Panc1 (cell line): ENCODE results near the gene TLE3. TPM values are rescaled to one million over a fixed set of nuclear protein-coding genes. Genes with fewer than 3 reads are reported as not detected.

Source experiments
- ATAC-seq: fragments of 200-7000 bp; cut with Tn5 transposase; 2 replicates; pipeline ENCODE4 v1.9.1; 2020; ENCODE audit warnings: mild to moderate bottlenecking, moderate library complexity
- BruUV-seq: library from RNA; stranded (reverse); fragments of 400-500 nt; replicated peaks from 2 replicates; lab custom pipeline; 2021; lab: Mats Ljungman, UMichigan
- CTCF ChIA-PET: fragments of 300-600 bp; sonication (Branson Sonifier 250); formaldehyde crosslinking; loops from one replicate; lab custom pipeline; 2022; ENCODE audit warnings: antibody characterized with exemption; lab: Charles Lee
- POLR2A ChIA-PET: fragments of 300-600 bp; sonication (Branson Sonifier 250); formaldehyde crosslinking; loops from one replicate; lab custom pipeline; 2022; ENCODE audit warnings: antibody characterized with exemption; lab: Charles Lee
- DNase-seq: peaks from one replicate; pipeline ENCODE4 v3.0.0-alpha.2; 2010; ENCODE audit warnings: low read depth, low spot score
- H3K27ac ChIP-seq: 2 replicates; pipeline ENCODE4 v1.5.1; 2011; ENCODE audit warnings: mild to moderate bottlenecking, low read length, inconsistent platforms
- H3K27me3 ChIP-seq: fragments of 200-500 bp; sonication (Bioruptor generic); 2 replicates; pipeline ENCODE4 v1.6.0; 2014; ENCODE audit warnings: low read length, inconsistent platforms; ENCODE audit not compliant: control insufficient read depth, insufficient read depth
- H3K36me3 ChIP-seq: fragments of 200-500 bp; sonication (Bioruptor generic); 2 replicates; pipeline ENCODE4 v1.5.1; 2014; ENCODE audit warnings: inconsistent platforms, mild to moderate bottlenecking, low read length, moderate library complexity; ENCODE audit not compliant: control insufficient read depth, insufficient read depth
- H3K4me1 ChIP-seq: 2 replicates; pipeline ENCODE4 v1.5.1; 2011; ENCODE audit warnings: inconsistent platforms, mild to moderate bottlenecking, low read length, moderate library complexity; ENCODE audit not compliant: control insufficient read depth, insufficient read depth
- H3K4me3 ChIP-seq, 2 experiments: 2 replicates each; pipeline ENCODE4 v1.5.1; 2011 to 2012; ENCODE audit warnings: low read depth in 2 of 2, low read length in 2 of 2, mild to moderate bottlenecking in 2 of 2, inconsistent platforms in 1 of 2, moderate library complexity in 1 of 2
- H3K9me3 ChIP-seq: fragments of 200-500 bp; sonication (Bioruptor generic); 2 replicates; pipeline ENCODE4 v1.5.1; 2014; ENCODE audit warnings: low read depth, mild to moderate bottlenecking, inconsistent platforms, low read length, moderate library complexity; ENCODE audit not compliant: control insufficient read depth, insufficient read depth
- POLR2AphosphoS5 ChIP-seq: IDR thresholded peaks from 2 replicates; pipeline ENCODE4 v1.6.1; 2012; ENCODE audit warnings: mild to moderate bottlenecking, low read depth, low read length, moderate library complexity
- REST ChIP-seq, 2 experiments: IDR thresholded peaks; 2 replicates each; pipeline ENCODE4 v1.6.1; 2011 to 2012; ENCODE audit warnings: low read depth in 2 of 2, control low read depth in 1 of 2, low read length in 1 of 2, mild to moderate bottlenecking in 1 of 2, moderate library complexity in 1 of 2; ENCODE audit not compliant: insufficient read depth in 1 of 2
- SIN3A ChIP-seq: IDR thresholded peaks from 2 replicates; pipeline ENCODE4 v1.6.1; 2012; ENCODE audit warnings: low read depth, mild to moderate bottlenecking, low read length, moderate library complexity, borderline replicate concordance; ENCODE audit not compliant: insufficient read depth
- TCF7L2 ChIP-seq: IDR thresholded peaks from 2 replicates; pipeline ENCODE4 v1.6.1; 2011; ENCODE audit warnings: mild to moderate bottlenecking, low read depth, low read length, inconsistent platforms
- in situ Hi-C: cut with HindIII; loops from 2 replicates; pipeline ENCODE4 v1.10.0; 2016; ENCODE audit warnings: low sequenced_read_pairs, low pct_unique_long_range_greater_than_20kb
- intact Hi-C: fragments of 100-400 bp; cut with micrococcal nuclease; formaldehyde crosslinking; loops from one replicate; pipeline ENCODE4 v1.10.0; 2022; ENCODE audit not compliant: unreplicated experiment
- total RNA-seq: library from RNA; stranded (reverse); gene quantifications from one replicate; pipeline ENCODE4 v1.2.1, GENCODE V29; 2021; ENCODE audit not compliant: unreplicated experiment
- TF ChIP-seq, protein P1 (sequence below): fragments of 450-650 bp; IDR thresholded peaks from 2 replicates; pipeline ENCODE4 v1.5.1; 2017; ENCODE audit warnings: mild to moderate bottlenecking

Gene TLE3
- total RNA-seq, 1 experiment from 2014 or later: 132 TPM

DNA sequence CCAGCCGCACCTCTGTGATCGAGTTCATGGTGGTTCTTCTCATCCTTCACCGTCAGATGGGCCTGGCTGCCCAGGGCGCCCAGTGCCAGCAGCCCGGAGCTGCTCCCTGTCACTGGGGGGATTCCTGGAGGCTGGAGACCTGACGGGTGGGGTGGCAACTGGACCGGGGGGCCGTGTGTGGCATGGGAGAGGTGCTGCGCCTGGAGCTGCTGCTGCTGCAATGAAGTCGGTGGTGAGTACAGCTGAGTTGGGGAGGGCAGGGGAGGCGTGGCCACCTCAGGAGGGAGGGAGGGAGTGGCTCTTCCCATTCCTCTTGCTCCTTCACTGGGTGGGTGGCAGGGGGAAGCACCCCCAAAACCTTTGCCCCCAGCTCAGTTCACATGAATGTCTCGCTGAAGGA lies 31.7 kb downstream of the TLE3 start:
- Histone ChIP-seq H3K27ac (no peak overlapping the region), H3K9me3 (no peaks in the 10 kb centered on the region), H3K4me3 (no peak overlapping the region), H3K4me1 (no peaks in the 10 kb centered on the region; the same call in 1 of the 2 replicates), H3K36me3 (peaks cover 39% of the 10 kb centered on the region), H3K27me3 (no peaks in the 10 kb centered on the region)
- DNase-seq (no peak), ATAC-seq (no peak)
- in situ Hi-C loops: no loop called here
- ChIA-PET CTCF (interaction anchor here (0.6 kb wide), 1 partner anchor 332 kb away, joined by 10 read pairs; no protein-coding TSS in a partner anchor), POLR2A (no interaction called here)
- no TSS peak for BruUV-seq
- TF ChIP-seq SIN3A: no peak
- no peak for TF ChIP-seq REST (IDR thresholded peaks at IDR 0.05; ENCODE audit: insufficient read depth in 1 of 2, low read depth in 2 of 2, low read length in 1 of 2)
- TF ChIP-seq POLR2AphosphoS5: no peak
- TF ChIP-seq, protein P1, sequence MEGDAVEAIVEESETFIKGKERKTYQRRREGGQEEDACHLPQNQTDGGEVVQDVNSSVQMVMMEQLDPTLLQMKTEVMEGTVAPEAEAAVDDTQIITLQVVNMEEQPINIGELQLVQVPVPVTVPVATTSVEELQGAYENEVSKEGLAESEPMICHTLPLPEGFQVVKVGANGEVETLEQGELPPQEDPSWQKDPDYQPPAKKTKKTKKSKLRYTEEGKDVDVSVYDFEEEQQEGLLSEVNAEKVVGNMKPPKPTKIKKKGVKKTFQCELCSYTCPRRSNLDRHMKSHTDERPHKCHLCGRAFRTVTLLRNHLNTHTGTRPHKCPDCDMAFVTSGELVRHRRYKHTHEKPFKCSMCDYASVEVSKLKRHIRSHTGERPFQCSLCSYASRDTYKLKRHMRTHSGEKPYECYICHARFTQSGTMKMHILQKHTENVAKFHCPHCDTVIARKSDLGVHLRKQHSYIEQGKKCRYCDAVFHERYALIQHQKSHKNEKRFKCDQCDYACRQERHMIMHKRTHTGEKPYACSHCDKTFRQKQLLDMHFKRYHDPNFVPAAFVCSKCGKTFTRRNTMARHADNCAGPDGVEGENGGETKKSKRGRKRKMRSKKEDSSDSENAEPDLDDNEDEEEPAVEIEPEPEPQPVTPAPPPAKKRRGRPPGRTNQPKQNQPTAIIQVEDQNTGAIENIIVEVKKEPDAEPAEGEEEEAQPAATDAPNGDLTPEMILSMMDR: no peak
- TF ChIP-seq TCF7L2: no peak
- intact Hi-C loops: no loop called here

DNA sequence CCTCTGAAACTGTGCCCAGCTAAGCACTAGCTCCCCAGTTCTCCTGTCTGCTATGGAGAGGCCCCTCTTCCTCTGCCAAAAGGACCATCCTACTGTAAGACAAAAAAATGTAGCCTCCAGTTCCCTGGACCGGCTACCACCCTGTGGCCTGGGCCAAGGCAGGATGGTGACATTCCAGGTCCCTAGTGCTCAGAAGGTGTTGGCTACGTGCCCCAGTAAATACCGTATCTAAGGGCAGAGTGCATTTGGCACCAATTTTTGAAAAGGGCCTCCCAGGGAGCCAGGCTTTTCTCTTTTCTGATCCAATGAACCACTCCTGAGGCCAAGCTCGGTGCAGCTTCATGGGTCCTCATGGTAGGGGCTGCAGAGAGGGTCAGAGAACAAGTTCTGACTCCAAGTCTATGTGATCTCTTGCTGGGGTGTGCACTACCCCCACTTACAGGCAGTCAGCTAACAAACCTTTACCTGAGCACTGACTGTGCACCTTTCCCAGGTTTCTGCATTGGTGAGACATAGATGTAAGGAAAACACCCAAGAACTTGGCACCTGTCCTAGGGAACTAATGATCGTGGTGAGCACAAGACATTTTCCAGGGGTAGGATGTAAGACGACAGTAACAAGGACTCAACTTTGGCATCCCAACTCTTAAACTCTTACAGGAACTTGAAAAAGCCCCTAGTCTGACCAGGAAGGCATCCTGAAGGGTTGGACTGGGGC lies 32.6 kb downstream of the TLE3 start:
- Histone ChIP-seq H3K4me1 (no peaks in the 10 kb centered on the region; the same call in 1 of the 2 replicates), H3K4me3 (no peak overlapping the region), H3K27ac (no peak overlapping the region), H3K9me3 (no peaks in the 10 kb centered on the region), H3K27me3 (no peaks in the 10 kb centered on the region), H3K36me3 (peaks cover 39% of the 10 kb centered on the region)
- DNase-seq: no peak
- in situ Hi-C loops (no loop called here), intact Hi-C loops (no loop called here)
- ChIA-PET CTCF (interaction anchor here (0.6 kb wide), 1 partner anchor 333 kb away, joined by 10 read pairs; no protein-coding TSS in a partner anchor), POLR2A (no interaction called here)
- no TSS peak for BruUV-seq
- no peak for ATAC-seq
- no peak for TF ChIP-seq SIN3A
- no peak for TF ChIP-seq POLR2AphosphoS5
- TF ChIP-seq, protein P1: no peak
- no peak for TF ChIP-seq REST (IDR thresholded peaks at IDR 0.05; ENCODE audit: insufficient read depth in 1 of 2, low read depth in 2 of 2, low read length in 1 of 2)
- no peak for TF ChIP-seq TCF7L2
